Endothelial cell (in vitro differentiated cells): Measurements from ENCODE around the gene SLAMF9. TPM values are rescaled to one million over a fixed set of nuclear protein-coding genes. Genes with fewer than 3 reads are reported as not detected.

Experiments
- DNase-seq: peaks from one replicate; pipeline ENCODE4 v3.0.0; 2021; ENCODE audit warnings: low spot score
- H3K27ac Mint-ChIP-seq: one replicate; pipeline ENCODE4 v1.8.0; 2021; ENCODE audit warnings: mixed read lengths, inconsistent platforms; ENCODE audit not compliant: unreplicated experiment
- H3K27me3 Mint-ChIP-seq: one replicate; pipeline ENCODE4 v1.8.0; 2021; ENCODE audit warnings: mild to moderate bottlenecking, moderate library complexity, mixed read lengths, inconsistent platforms; ENCODE audit not compliant: unreplicated experiment
- H3K36me3 Mint-ChIP-seq: one replicate; pipeline ENCODE4 v1.8.0; 2021; ENCODE audit warnings: mild to moderate bottlenecking, low read depth, mixed read lengths, inconsistent platforms; ENCODE audit not compliant: unreplicated experiment
- H3K4me1 Mint-ChIP-seq: one replicate; pipeline ENCODE4 v1.8.0; 2021; ENCODE audit warnings: mild to moderate bottlenecking, mixed read lengths, inconsistent platforms; ENCODE audit not compliant: unreplicated experiment
- H3K4me3 Mint-ChIP-seq: one replicate; pipeline ENCODE4 v1.8.0; 2021; ENCODE audit warnings: mild to moderate bottlenecking, mixed read lengths, inconsistent platforms; ENCODE audit not compliant: unreplicated experiment
- H3K9me3 Mint-ChIP-seq: one replicate; pipeline ENCODE4 v1.8.0; 2021; ENCODE audit warnings: mixed read lengths, inconsistent platforms; ENCODE audit not compliant: unreplicated experiment
- long read RNA-seq: library from polyadenylated mRNA; unstranded; transcript quantifications from one replicate; pipeline ENCODE4 v2.0.0, GENCODE V29; 2020; ENCODE audit not compliant: unreplicated experiment
- total RNA-seq: library from RNA; stranded (reverse); fragmentation: NEBNext Ultra II Directional; extraction: Animal tissue kit (Norgen Biotek cat#: 25700); gene quantifications from one replicate; pipeline ENCODE4 v1.2.1, GENCODE V29; 2021; ENCODE audit not compliant: unreplicated experiment
- TF ChIP-seq, protein P1 (sequence below): fragments of 200-600 bp; sonication (generic); IDR thresholded peaks from one replicate; pipeline ENCODE4 v1.5.0; 2021; ENCODE audit warnings: antibody characterized with exemption; ENCODE audit not compliant: unreplicated experiment

The SLAMF9 gene
- total RNA-seq = not detected
- long read RNA-seq = 0 reads

DNA sequence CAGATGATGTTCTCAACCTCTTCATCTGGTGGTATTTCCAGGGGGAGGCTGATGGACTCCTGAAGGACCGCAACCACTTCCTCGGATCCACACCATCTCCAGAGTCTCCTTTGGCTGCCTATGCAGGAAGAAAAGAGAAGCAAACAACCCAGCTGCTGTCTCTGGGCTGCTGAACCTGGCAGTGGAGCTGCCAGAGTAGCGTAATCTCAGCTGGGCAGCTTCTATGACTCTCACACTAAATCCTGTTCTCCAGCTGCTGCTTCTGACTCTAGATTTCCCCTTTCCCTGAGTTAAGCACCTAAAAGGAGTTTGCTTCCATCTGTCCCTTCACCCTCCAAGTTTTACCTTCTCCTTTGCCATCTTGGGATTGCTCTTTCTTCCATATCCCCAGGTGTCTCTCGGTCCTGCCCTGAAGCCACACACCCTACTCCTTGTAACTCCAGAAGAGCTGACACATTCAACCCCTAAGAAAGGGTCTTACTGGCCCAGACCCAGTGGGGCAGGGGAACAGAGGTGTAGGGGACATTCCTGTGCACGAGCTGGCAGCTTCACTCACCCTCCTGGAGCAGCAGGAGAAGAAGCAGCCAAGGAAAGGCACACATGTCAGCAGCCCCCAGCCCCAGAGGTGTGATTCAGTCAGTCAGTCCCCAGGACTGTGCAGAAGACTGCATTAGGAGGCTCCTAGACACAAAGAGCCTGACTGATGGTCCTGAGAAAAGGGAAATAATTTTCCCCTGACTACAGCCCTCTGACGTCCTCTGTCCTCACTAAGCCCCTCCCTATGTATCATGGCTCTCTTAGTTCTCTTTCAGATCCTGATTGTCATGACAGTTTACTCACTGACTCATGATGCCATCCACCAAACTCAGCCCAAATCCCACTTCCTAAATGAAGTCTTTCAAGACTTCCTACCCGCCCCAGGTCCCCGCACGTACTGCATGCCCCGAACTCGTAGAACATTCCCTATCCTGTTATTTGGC, at the start of gene SLAMF9:
Gene SLAMF9, minus strand, starts transcription at position 702 of the 980 bp plus-strand sequence. Its CDS starts 100 bp downstream, at position 602.
- Mint-ChIP-seq H3K27me3 (peaks cover 2% of the 10 kb centered on the region), H3K27ac (no peak within 1 kb of the TSS), H3K4me1 (peaks cover 3% of the 10 kb centered on the region), H3K9me3 (no peaks in the 10 kb centered on the region), H3K4me3 (no peak within 1 kb of the TSS), H3K36me3 (no peaks in the 10 kb centered on the region)
- TF ChIP-seq, protein P1, sequence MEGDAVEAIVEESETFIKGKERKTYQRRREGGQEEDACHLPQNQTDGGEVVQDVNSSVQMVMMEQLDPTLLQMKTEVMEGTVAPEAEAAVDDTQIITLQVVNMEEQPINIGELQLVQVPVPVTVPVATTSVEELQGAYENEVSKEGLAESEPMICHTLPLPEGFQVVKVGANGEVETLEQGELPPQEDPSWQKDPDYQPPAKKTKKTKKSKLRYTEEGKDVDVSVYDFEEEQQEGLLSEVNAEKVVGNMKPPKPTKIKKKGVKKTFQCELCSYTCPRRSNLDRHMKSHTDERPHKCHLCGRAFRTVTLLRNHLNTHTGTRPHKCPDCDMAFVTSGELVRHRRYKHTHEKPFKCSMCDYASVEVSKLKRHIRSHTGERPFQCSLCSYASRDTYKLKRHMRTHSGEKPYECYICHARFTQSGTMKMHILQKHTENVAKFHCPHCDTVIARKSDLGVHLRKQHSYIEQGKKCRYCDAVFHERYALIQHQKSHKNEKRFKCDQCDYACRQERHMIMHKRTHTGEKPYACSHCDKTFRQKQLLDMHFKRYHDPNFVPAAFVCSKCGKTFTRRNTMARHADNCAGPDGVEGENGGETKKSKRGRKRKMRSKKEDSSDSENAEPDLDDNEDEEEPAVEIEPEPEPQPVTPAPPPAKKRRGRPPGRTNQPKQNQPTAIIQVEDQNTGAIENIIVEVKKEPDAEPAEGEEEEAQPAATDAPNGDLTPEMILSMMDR = no peak
- no peak for DNase-seq

DNA sequence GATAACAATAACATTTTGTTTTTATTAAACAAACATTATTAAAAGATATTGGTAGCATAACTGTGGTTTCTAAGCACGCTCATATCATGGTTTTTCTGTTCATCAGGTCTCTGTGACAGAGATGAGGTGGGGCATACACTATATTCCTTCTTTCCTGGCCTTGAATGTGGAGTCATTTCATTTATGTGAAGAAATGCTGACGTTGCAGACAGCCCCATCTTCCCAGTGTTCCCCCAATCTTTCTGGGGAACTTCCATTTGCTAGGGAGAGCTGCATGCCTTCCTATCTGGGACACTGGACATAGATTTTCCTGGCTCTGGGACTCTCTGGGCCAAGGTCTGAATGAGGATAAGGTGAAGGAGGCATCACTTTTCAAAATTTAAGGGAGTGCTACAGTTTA, 47.4 kb upstream of the SLAMF9 start:
- H3K4me3 Mint-ChIP-seq = no peak overlapping the region
- H3K9me3 Mint-ChIP-seq = no peaks in the 10 kb centered on the region
- TF ChIP-seq, protein P1 = no peak
- no peak for DNase-seq
- H3K4me1 Mint-ChIP-seq = peaks cover 5% of the 10 kb centered on the region
- H3K27me3 Mint-ChIP-seq = peaks cover 1% of the 10 kb centered on the region
- no peak overlapping the region for H3K27ac Mint-ChIP-seq
- H3K36me3 Mint-ChIP-seq = no peaks in the 10 kb centered on the region

DNA sequence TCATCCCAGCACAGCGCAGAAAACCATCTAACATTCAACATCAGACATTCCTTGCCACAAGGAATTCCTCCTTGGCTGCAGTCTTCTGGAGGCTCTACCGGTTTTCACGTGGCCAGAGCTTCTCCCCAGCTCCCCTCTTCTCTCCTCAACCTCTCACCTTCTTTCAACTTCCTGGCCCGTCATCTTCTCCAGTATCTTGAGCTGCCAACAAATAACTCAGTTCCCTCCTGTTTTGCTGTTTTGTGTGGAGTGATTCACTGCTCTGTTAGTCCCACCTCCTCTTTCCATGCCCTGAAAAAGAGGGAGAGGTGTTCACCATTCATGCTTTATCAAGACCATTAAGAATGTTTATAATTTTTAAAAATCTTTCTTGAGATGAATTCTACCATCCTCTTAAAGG, 45.2 kb upstream of the SLAMF9 start:
- Mint-ChIP-seq H3K4me3 (no peak overlapping the region), H3K36me3 (no peaks in the 10 kb centered on the region), H3K9me3 (no peaks in the 10 kb centered on the region), H3K4me1 (peaks cover 3% of the 10 kb centered on the region), H3K27me3 (peaks cover 1% of the 10 kb centered on the region), H3K27ac (no peak overlapping the region)
- TF ChIP-seq, protein P1 = no peak
- no peak for DNase-seq

DNA sequence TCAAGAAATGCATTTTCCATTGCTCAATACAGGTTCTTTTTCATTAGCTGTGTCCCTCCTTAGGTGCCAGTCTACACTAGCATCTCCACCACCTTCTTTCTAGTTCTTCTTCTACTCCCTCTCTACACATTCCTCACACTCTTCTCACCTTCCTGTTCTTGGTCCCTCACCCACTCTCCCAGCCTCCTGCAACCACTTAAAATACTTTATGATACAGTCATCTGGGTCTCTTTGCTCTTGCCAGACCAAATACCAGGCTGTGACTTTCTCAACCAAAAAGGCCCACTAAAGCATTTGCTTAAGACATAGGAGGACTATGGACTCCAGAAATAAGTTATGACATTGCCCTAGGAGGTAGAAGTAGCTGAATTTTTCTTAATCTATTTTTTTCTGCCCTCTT, 42.6 kb upstream of the SLAMF9 start:
- H3K27me3 Mint-ChIP-seq = no peaks in the 10 kb centered on the region
- H3K9me3 Mint-ChIP-seq = no peaks in the 10 kb centered on the region
- no peak overlapping the region for H3K27ac Mint-ChIP-seq
- no peak overlapping the region for H3K4me3 Mint-ChIP-seq
- TF ChIP-seq, protein P1 = no peak
- H3K4me1 Mint-ChIP-seq = no peaks in the 10 kb centered on the region
- H3K36me3 Mint-ChIP-seq = no peaks in the 10 kb centered on the region
- no peak for DNase-seq

DNA sequence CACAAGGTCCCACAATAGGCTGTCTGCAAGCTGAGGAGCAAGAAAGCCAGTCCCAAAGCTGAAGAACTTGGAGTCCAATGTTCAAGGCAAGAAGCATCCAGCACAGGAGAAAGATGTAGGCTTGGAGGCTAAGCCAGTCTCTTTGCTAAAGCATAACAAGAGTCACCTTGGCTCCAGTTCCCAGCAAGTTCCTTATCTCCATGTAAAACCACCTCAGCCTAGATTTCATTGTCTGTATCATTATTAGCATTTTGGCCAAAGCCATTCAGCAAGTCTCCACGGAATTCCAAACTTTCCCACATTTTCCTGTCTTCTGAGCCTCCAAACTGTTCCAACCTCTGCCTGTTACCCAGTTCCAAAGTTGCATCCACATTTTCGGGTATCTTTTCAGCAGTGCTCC, 40.9 kb upstream of the SLAMF9 start:
- TF ChIP-seq, protein P1 = no peak
- Mint-ChIP-seq H3K9me3 (no peaks in the 10 kb centered on the region), H3K27ac (no peak overlapping the region), H3K27me3 (no peaks in the 10 kb centered on the region), H3K4me3 (no peak overlapping the region), H3K36me3 (no peaks in the 10 kb centered on the region), H3K4me1 (no peaks in the 10 kb centered on the region)
- no peak for DNase-seq
